ENCODE data around the gene DSCAML1.

Gene DSCAML1

DNA sequence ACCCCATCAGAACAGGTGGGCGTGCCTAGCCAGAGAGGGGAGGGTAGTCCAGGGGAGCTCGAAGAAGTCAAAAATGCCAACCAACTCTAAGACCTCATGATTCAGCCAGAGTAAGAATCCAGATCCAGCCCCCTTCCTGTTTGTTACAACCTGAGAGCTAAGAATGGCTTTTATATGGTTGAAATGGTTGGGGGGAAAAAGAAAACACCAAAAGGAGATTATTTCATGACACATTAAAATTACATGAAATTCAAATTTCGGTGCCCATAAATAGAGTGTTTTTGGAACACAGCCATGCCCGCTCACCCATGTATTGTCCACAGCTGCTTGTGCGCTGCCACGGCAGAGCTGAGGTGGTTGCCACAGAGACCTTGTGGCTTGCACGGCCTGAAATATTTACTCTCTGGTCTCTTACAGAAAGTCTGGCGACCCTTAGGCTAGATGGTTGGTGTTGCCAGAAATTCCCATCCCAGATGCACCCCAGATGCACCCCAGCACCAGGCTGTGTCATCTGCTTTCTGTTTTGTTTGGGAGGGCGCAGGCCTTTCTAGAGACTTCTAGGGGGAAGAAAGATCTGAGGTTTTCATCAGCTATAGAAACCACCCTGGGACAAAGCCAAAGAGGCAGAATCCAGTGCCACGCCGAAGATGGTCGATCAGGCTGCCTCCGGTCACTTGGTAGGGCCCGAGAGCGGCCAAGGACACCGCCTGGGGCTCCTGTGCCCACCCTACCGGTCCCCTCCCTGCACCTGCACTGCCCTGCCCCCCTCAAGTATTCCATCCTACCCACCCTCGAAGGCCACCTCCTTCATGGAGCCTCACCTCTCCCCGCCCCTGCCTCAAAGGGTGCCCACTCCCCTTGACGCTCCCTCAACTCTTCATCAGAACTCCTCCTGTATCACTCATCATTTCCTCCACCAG is 80.2 kb downstream of the DSCAML1 start:
- no peak overlapping the region for H3K4me3 ChIP-seq (replicated peaks; ENCODE audit: low read depth, low read length)
- TF ChIP-seq, protein P1, sequence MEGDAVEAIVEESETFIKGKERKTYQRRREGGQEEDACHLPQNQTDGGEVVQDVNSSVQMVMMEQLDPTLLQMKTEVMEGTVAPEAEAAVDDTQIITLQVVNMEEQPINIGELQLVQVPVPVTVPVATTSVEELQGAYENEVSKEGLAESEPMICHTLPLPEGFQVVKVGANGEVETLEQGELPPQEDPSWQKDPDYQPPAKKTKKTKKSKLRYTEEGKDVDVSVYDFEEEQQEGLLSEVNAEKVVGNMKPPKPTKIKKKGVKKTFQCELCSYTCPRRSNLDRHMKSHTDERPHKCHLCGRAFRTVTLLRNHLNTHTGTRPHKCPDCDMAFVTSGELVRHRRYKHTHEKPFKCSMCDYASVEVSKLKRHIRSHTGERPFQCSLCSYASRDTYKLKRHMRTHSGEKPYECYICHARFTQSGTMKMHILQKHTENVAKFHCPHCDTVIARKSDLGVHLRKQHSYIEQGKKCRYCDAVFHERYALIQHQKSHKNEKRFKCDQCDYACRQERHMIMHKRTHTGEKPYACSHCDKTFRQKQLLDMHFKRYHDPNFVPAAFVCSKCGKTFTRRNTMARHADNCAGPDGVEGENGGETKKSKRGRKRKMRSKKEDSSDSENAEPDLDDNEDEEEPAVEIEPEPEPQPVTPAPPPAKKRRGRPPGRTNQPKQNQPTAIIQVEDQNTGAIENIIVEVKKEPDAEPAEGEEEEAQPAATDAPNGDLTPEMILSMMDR (IDR thresholded peaks at IDR 0.05; ENCODE audit: low read length, missing control alignments), result no peak
- DNase-seq (ENCODE audit: low read depth), result no peak

DNA sequence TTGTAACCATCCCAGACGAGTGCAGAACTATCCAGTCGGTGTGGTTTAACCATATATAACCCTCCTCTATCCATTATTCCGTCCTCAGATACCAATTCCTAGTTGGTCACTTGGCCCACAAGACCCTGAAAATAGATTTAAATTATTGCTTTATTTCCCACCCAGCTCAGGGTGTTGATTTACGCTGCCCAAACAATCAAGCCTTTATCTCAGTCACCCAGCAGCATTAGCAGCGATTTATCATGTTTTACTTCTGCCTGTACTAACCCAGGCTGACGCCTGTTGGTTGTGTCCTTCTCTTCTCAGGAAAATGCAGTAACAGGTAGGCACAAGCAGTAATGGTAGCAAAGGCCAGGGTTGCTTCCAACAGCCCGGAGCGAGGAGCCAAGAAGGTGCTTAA is 81.2 kb downstream of the DSCAML1 start:
- DNase-seq (ENCODE audit: low read depth), result no peak
- H3K4me3 ChIP-seq (replicated peaks; ENCODE audit: low read depth, low read length), result no peak overlapping the region
- TF ChIP-seq, protein P1 (IDR thresholded peaks at IDR 0.05; ENCODE audit: low read length, missing control alignments), result no peak

DNA sequence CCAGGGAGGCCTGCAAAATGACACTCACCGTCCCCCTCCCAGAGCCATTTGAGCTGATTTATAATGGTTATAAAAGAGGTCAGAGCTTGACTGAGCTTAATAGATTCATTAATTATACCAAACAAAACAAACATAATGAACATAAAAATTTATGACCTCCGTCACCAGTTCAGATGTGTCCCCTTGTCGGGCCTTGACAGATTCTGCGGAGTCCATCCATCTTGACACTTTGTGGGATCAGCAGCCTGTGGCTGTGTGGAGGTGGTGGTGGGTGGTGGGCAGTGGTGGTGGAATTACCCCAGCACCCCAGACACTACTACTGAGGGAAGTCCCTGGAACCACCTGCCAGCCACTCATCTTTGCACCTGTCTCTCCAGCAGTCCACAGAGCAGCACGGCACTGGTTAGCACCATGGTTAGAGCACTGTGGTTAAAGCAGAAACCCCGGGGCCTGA is 83.5 kb downstream of the DSCAML1 start:
- no peak for DNase-seq (ENCODE audit: low read depth)
- TF ChIP-seq, protein P1 (IDR thresholded peaks at IDR 0.05; ENCODE audit: low read length, missing control alignments), result no peak
- no peak overlapping the region for H3K4me3 ChIP-seq (replicated peaks; ENCODE audit: low read depth, low read length)

DNA sequence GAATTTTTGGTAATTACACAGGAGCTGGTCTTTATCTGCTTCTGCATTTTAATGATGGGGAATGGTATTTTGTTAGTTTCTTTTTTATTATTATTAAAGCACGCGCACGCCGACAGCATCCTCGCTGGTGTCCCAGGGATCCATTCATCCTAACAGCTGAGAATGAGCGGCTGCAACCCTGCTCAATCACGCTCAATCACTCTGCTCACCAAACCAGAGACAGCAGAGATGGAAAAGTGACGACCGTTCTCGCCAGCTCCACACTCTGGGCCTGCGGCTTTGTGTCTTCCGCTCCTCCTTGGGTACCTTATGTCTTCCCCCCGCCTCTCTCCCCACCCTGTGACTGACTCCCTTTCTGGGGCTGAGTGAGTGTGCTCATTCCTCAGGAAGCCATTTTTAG is 84.5 kb downstream of the DSCAML1 start:
- TF ChIP-seq, protein P1 (IDR thresholded peaks at IDR 0.05; ENCODE audit: low read length, missing control alignments), result no peak
- no peak for DNase-seq (ENCODE audit: low read depth)
- H3K4me3 ChIP-seq (replicated peaks; ENCODE audit: low read depth, low read length), result no peak overlapping the region

DNA sequence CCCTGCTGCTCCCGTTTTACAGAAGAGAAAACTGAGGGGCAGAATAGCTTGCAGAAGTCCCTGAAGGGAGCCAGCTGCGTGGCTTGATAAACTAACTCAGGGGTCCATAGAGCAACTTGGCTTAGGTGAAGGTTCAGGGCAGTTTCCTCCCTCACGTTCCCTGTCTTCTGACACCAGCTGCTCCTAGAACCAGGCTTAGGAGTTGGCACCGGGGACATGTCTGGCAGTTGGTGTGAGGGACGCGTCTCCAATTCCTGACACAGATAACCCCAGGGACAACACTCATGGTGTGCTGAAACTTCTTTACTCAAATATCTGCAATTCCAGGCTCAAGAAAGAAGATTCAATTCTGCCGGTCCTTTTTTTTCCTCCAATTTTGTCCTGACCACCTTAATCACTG is 85.7 kb downstream of the DSCAML1 start:
- TF ChIP-seq, protein P1 (IDR thresholded peaks at IDR 0.05; ENCODE audit: low read length, missing control alignments), result no peak
- no peak for DNase-seq (ENCODE audit: low read depth)
- no peak overlapping the region for H3K4me3 ChIP-seq (replicated peaks; ENCODE audit: low read depth, low read length)

DNA sequence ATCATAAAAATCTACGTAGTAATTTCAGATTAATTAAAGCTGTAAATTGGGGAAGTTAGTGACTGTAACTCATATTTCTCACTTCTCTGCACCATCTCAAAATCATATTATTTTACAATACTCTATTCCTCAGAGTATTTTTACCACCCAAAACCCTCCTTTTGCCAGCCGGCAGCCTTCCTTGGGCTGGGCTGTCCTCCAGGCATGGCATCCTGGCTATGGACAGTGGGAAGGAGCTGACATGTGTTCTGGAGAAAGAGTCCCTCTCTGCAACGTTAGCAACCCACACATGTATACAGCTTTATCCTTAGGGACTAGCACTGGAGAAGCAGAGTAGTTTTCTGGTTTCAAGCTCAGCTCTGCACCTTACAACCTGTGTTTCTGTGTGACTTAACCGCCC is 86.8 kb downstream of the DSCAML1 start:
- no peak for DNase-seq (ENCODE audit: low read depth)
- TF ChIP-seq, protein P1 (IDR thresholded peaks at IDR 0.05; ENCODE audit: low read length, missing control alignments), result no peak
- H3K4me3 ChIP-seq (replicated peaks; ENCODE audit: low read depth, low read length), result no peak overlapping the region
